Peyer's patch (tissue), 4 donors: ENCODE results near the gene PDGFC.

Source experiments
- POLR2A ChIP-seq, 2 donors: fragments of 450-650 bp; IDR thresholded peaks; one replicate each; pipeline ENCODE4 v1.5.1; 2017; ENCODE audit warnings: antibody characterized with exemption in 2 of 2, mild to moderate bottlenecking in 2 of 2, moderate library complexity in 2 of 2
- TF ChIP-seq, protein P1 (sequence below), 6 experiments: fragments of 450-650 bp in 4 of 6; fragments of 200-600 bp in 2 of 6; sonication (generic) in 1 of 6; IDR thresholded peaks; one replicate each; pipeline ENCODE4 v1.5.1; 2017 to 2019; ENCODE audit warnings: antibody characterized with exemption in 6 of 6, mild to moderate bottlenecking in 3 of 6, moderate library complexity in 1 of 6

DNA sequence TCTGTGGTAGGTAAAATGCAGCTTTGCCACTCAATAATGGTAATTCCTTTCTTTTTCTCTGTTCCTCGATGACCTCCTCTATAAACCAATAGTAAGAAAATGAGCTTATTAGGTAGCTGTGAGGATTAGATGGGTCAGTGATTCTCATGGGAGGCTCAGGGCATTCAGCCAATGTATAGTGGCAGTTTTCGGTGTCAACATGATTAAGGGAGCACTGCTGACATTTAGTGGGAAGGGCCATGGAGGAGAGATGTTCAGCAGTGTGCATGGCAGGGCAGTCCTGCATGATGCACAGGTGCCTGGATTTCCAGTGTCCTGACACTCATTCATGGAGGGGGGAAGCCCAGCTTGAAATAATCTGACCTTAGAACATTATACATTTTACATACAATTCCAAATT is 232.8 kb downstream of the PDGFC start:
- TF ChIP-seq, protein P1, sequence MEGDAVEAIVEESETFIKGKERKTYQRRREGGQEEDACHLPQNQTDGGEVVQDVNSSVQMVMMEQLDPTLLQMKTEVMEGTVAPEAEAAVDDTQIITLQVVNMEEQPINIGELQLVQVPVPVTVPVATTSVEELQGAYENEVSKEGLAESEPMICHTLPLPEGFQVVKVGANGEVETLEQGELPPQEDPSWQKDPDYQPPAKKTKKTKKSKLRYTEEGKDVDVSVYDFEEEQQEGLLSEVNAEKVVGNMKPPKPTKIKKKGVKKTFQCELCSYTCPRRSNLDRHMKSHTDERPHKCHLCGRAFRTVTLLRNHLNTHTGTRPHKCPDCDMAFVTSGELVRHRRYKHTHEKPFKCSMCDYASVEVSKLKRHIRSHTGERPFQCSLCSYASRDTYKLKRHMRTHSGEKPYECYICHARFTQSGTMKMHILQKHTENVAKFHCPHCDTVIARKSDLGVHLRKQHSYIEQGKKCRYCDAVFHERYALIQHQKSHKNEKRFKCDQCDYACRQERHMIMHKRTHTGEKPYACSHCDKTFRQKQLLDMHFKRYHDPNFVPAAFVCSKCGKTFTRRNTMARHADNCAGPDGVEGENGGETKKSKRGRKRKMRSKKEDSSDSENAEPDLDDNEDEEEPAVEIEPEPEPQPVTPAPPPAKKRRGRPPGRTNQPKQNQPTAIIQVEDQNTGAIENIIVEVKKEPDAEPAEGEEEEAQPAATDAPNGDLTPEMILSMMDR (IDR thresholded peaks at IDR 0.05): no peak
- no peak for TF ChIP-seq POLR2A (IDR thresholded peaks at IDR 0.05)
